WERI-Rb-1 (cell line): ENCODE measurements around the gene SULT1E1.

Experiments
- DNase-seq: peaks from one replicate; pipeline ENCODE4 v3.0.0-alpha.2; 2020
- H3K27ac ChIP-seq: fragments of 250-450 bp; sonication (Bioruptor Pico); 2 replicates; pipeline ENCODE4 v1.5.1; 2020; ENCODE audit warnings: mild to moderate bottlenecking, moderate library complexity
- H3K27me3 ChIP-seq: fragments of 250-450 bp; sonication (Bioruptor Pico); 2 replicates; pipeline ENCODE4 v1.5.1; 2021; ENCODE audit warnings: mild to moderate bottlenecking, low read depth, moderate library complexity; ENCODE audit not compliant: insufficient read depth, severe bottlenecking
- H3K36me3 ChIP-seq: fragments of 250-450 bp; sonication (Bioruptor Pico); 2 replicates; pipeline ENCODE4 v1.5.1; 2020; ENCODE audit warnings: mild to moderate bottlenecking, moderate library complexity
- H3K4me3 ChIP-seq: 2 replicates; pipeline ENCODE4 v1.5.1; 2011; ENCODE audit warnings: low read depth, mild to moderate bottlenecking, control low read depth, low read length
- H3K9me3 ChIP-seq: fragments of 250-450 bp; sonication (Bioruptor Pico); 2 replicates; pipeline ENCODE4 v1.5.1; 2021; ENCODE audit warnings: mild to moderate bottlenecking, moderate library complexity; ENCODE audit not compliant: severe bottlenecking
- CTCF ChIP-seq: IDR thresholded peaks from 2 replicates; pipeline ENCODE4 v1.5.1; 2011; ENCODE audit warnings: low read depth, mild to moderate bottlenecking, control low read depth, inconsistent platforms, low read length

Gene SULT1E1

GRCh38 chr4:69888336-69888735 is 28.4 kb upstream of the SULT1E1 start:
- TF ChIP-seq CTCF, result no peak
- Histone ChIP-seq H3K36me3 (no peaks in the 10 kb centered on the region), H3K9me3 (peaks cover 3% of the 10 kb centered on the region), H3K27me3 (no peaks in the 10 kb centered on the region), H3K27ac (no peak overlapping the region), H3K4me3 (no peak overlapping the region)
- no peak for DNase-seq

- no peak for TF ChIP-seq CTCF
- Histone ChIP-seq H3K27me3 (no peaks in the 10 kb centered on the region), H3K9me3 (peaks cover 7% of the 10 kb centered on the region), H3K36me3 (no peaks in the 10 kb centered on the region), H3K27ac (no peak overlapping the region), H3K4me3 (no peak overlapping the region)
- DNase-seq, result no peak
These were observed 22.2 kb upstream of the SULT1E1 start for GRCh38 chr4:69882150-69882549.

GRCh38 chr4:69881173-69881773 is 21.3 kb upstream of the SULT1E1 start:
- Histone ChIP-seq H3K9me3 (peaks cover 7% of the 10 kb centered on the region), H3K27me3 (no peaks in the 10 kb centered on the region), H3K36me3 (no peaks in the 10 kb centered on the region), H3K4me3 (no peak overlapping the region), H3K27ac (no peak overlapping the region)
- peak; percentile 66 for TF ChIP-seq CTCF
- peak; percentile 30 for DNase-seq

GRCh38 chr4:69878250-69878649 is 18.3 kb upstream of the SULT1E1 start:
- no peak for TF ChIP-seq CTCF
- Histone ChIP-seq H3K36me3 (no peaks in the 10 kb centered on the region), H3K4me3 (no peak overlapping the region), H3K9me3 (peaks cover 2% of the 10 kb centered on the region), H3K27ac (no peak overlapping the region), H3K27me3 (no peaks in the 10 kb centered on the region)
- no peak for DNase-seq

- H3K9me3 ChIP-seq, result no peaks in the 10 kb centered on the region
- no peak for DNase-seq
- TF ChIP-seq CTCF, result no peak
- no peaks in the 10 kb centered on the region for H3K27me3 ChIP-seq
- no peak overlapping the region for H3K27ac ChIP-seq
- H3K36me3 ChIP-seq, result no peaks in the 10 kb centered on the region
- no peak overlapping the region for H3K4me3 ChIP-seq
These were observed 17.5 kb upstream of the SULT1E1 start for GRCh38 chr4:69877453-69877852.

- TF ChIP-seq CTCF, result no peak
- Histone ChIP-seq H3K27me3 (no peaks in the 10 kb centered on the region), H3K4me3 (no peak overlapping the region), H3K9me3 (peaks cover 3% of the 10 kb centered on the region), H3K27ac (no peak overlapping the region), H3K36me3 (no peaks in the 10 kb centered on the region)
- no peak for DNase-seq
These were observed 16.1 kb upstream of the SULT1E1 start for GRCh38 chr4:69876071-69876470.
